RCC 7860 (cell line): ENCODE data around the gene AGBL1.

Experiments used
- DNase-seq: peaks from one replicate; pipeline ENCODE4 v3.0.0-alpha.2; 2015; ENCODE audit warnings: low spot score
- FAIRE-seq: peaks from 2 replicates; lab custom pipeline; 2012; peaks lifted over from hg19 to GRCh38; lab: Jason Lieb, UNC

Gene AGBL1

DNA sequence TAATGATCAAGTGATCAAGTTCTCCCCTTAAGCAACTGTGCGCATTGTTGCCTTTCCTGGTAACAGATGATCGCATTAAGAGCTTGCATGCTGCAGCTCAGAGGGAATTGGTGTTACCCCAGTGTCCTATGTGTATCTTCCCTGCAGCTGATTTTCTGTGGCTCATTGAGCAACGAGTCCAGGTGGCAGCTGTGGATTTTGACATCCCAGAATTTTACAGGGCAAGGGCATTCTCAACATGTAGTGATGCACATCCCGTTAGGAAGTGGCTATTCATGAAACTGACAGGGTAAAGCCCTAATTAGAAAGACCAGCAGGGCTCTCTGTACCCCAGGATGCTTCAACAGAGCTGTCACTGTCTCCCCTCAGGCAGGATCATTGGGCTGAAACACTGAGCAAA, 232.8 kb downstream of the AGBL1 start:
- FAIRE-seq (no peak), DNase-seq (no peak)

DNA sequence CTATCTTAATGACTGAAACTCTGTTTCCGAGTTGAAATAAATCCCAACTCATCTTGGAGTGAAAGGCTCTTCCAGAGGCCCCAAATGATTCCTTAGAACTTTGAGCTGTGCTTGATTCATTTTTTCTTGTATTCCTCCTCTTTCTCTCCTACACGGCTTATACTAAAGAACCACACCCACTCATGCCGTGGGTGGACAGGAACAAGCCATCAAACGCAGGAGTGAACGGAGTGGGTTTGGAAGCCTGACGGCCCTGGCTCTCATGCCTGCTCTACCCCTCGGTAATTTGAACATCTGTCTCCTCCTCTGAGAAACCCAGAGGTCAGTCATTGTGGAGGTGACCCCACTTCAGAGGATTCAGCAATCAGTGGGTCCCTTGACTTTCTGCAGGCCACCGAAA, 236.5 kb downstream of the AGBL1 start:
- DNase-seq, result no peak
- no peak for FAIRE-seq

DNA sequence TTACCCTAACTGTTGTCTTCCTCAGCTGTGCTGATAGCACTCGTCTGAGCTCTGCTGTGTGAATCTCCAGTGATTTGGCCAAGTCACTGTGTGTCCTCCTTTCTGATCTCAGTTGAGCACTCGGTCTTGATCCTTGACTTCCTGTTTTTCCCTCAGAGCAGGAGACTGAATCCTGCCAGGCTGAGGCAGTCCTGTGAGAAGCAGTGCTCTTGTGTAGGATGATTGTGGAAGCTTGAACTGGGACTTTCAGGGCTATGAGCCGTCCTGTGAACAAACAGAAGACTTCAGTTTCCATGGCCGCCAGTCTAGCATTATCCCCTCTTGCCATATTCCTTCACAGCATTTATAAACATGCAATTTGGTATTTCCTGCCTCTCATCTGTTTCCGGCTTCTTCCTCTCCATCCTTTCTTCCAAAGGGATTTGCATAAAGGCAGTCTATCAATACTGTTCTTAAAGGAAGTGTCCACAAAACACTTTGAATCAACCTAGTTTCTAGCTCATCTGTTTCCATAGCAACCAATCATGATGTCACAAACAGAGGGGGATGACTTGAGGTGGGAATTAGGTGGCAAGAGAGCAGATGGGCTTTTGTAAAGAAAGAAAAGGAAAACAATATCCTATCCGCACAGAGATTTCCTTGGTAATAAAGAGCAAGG, 237.2 kb downstream of the AGBL1 start:
- no peak for FAIRE-seq
- DNase-seq, result no peak

DNA sequence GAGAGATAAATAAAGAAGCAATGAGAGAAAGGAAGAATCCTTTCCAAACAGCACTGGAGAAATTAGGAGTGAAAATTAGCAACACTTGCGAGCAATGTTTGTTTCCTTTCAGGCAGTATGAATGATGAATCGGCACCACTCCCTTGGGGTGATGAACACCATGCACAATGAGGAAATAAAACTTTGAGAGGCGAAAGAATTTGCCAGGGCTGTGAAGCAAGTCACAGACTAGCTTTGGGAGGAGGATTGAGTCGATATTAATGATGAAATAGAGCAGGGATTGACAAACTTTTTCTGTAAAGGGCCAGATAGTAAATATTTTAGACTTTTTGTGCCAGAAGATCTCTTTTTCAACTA, 237.7 kb downstream of the AGBL1 start:
- no peak for FAIRE-seq

GRCh38 chr15:86322629-86323028, 243.0 kb downstream of the AGBL1 start:
- FAIRE-seq, result no peak

More for the DNA sequence above, 237.7 kb downstream of the AGBL1 start:
- DNase-seq, result no peak

DNA sequence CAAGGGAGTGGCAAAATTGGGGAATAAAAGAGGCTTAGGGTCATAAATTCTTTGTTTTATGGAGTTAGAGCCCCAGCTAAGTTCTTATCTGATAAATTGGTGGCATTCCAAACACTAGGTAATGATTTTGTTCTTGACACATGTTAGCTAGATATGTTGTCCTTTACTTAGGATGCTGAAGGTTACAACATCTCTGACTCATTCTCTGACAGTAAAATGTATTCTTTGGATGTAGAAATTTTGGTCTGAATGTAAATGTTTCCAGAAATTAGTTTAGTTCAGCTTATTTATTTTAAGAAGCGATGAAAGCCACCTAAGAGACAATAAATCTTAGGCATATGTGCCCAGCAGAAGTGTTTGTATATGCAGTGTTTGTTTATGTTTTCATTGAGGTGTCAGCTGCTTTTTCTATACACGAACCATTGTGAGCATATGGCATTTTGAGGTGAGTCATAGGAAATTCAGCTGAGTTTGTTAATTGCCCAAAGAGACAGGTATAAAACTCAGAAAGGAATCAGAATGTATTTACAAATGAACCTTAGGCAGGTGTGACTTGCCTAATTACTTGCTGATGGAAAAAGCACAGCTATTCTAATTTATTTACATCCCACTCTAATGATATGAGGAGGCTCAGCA, 247.7 kb downstream of the AGBL1 start:
- no peak for FAIRE-seq
- no peak for DNase-seq

More at GRCh38 chr15:86322629-86323028, 243.0 kb downstream of the AGBL1 start:
- no peak for DNase-seq

GRCh38 chr15:86328658-86329057, 249.0 kb downstream of the AGBL1 start:
- DNase-seq (no peak), FAIRE-seq (no peak)

DNA sequence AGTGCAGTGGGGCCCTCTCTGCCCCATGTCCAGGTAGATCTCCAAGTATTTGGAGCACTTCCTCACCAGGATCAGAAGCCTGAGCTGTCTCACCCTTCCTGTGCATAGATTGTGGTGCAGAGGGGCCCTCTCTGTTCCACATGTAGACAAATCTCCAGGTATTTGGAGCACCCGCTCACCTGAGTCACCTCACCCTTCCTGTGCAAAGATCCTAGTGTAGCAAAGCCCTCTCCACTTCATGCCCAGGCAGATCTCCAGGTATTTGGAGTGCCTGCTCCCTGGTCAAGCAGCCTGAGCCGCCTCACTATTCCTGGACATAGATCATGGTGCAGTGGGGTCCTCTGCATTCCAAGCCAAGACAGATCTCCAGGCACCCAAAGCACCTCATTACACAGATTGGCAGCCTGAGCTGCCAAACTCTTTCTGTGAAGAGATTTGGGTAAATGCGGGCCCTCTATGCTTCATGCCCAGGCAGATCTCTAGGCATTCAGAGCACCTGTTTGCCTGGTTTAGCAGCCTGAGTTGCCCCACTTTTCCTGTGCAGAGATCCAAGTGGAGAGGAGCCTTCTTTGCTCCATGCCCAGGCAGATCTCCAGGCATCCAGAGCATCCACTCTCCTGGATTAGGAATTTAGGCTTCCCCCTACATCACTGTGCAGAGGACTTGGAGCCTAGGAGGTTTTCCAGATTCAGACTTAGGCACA, 249.8 kb downstream of the AGBL1 start:
- no peak for DNase-seq
- FAIRE-seq, result no peak

DNA sequence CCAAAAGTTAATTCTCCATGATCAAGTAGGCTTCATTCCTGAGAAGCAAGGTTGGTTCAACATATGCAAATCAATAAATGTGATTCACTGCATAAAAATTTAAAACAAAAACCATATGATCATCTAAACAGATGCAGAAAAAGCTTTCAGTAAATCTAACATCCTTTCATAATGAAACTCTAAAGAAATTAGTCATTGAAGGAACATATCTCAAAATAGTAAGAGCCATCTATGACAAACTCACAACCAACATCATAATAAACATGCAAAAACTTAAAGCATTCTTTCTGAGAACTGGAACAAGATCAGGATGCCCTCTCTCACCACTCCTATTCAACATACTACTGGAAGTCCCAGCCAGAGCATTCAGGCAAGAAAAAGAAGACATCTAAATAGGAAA, 254.1 kb downstream of the AGBL1 start:
- FAIRE-seq (no peak), DNase-seq (no peak)

GRCh38 chr15:86336051-86336788, 256.5 kb downstream of the AGBL1 start:
- no peak for FAIRE-seq
- no peak for DNase-seq

GRCh38 chr15:86337071-86337470, 257.4 kb downstream of the AGBL1 start:
- DNase-seq, result no peak
- no peak for FAIRE-seq

DNA sequence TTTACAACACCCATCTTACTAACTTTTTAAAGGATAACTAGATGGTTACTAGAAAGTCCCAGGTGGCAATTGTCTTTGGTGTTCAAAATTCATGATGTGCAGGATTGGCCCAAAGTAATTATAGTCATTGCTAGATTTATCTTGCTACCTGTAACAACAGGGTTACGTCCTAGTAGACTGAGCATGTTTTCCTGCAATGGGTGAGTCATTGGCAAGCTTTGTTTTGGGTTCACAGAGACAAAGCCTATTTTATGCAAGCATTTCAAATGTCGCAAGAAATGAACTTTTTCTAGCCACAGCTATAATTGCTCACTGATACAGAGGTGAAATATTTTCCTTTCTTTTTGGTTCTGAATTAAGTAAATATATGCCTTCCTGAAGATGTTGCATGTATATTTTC, 267.6 kb downstream of the AGBL1 start:
- no peak for DNase-seq
- FAIRE-seq, result no peak

- FAIRE-seq, result no peak
- no peak for DNase-seq
Observed at GRCh38 chr15:86349565-86349964, 269.9 kb downstream of the AGBL1 start.

DNA sequence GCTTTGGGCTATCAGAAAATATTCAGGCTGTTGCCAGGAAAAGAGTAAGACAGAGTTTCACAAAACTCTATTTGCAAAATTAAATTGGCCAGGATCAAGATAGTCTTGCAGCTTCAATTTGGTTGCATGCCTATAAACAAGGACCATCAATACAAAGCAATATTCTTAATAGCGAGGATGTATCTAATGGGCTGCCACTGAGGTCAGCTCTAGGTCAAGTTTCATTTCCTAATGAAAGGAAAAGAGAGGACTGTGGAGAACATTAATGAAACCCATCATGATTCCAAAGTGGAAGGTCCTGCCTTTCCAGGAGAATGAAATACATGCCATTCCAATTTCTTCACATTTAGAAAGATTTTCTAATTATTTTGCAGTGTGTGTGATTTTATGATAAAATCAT, 273.5 kb downstream of the AGBL1 start:
- no peak for FAIRE-seq
- DNase-seq, result no peak

DNA sequence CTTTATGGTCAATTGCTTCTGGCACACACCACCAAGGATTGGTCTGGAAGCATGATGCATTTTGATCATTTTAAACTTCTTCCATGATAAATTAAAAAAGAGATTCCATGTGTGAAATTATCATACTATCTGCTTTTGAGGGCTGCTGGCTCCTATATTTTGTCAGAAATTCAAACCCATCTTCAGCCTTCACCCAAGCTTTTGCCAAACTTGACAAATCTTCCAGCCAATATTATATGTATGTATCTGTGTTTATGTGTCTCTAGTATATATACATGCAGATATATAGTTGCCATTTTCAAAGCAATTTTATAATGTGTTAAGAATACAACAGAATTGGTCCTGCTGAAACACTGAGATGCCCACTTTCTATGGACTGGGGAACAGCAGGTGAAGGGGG, 275.7 kb downstream of the AGBL1 start:
- DNase-seq (no peak), FAIRE-seq (no peak)

DNA sequence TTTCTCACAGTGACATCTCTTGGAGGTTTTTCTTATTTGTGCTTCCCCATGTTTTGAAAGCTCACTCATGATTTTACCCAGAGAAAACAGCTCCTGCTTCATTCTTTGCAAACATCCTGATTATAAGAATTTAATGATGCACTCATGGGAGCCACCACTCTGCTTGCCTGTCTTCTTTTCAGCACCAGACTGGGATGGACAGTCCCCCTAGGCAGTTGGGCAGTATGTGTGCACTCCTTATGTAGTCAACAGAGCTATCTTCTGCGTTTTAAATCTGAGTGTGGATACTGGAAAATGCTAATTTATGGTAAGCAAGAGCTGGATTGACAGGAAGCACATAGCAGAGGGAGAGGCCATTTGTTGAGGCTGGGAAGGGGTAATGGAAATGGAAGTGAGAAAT, 276.1 kb downstream of the AGBL1 start:
- FAIRE-seq, result no peak
- DNase-seq, result no peak

DNA sequence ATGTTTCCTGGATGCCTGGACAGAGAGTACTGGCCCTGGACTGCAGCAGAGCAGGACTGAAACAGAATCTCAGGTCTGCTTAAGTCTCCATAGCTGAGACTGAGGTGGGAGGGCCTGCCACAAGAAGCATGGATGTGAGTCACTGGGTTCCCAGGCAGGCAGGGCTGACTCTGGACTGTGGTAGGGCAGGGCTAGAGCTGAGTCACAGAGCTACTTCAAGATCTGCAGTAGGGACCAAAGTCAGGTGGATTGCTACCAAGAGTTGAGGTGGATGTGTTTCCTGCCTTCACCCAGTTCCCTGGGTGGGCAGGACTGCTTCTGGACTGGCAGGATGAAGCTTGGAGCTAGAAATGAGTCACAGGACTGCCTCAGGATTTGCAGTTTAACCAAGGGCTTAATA, 282.9 kb downstream of the AGBL1 start:
- DNase-seq (peak; percentile 10), FAIRE-seq (no peak)

GRCh38 chr15:86373147-86373546, 293.5 kb downstream of the AGBL1 start:
- DNase-seq (no peak), FAIRE-seq (no peak)

DNA sequence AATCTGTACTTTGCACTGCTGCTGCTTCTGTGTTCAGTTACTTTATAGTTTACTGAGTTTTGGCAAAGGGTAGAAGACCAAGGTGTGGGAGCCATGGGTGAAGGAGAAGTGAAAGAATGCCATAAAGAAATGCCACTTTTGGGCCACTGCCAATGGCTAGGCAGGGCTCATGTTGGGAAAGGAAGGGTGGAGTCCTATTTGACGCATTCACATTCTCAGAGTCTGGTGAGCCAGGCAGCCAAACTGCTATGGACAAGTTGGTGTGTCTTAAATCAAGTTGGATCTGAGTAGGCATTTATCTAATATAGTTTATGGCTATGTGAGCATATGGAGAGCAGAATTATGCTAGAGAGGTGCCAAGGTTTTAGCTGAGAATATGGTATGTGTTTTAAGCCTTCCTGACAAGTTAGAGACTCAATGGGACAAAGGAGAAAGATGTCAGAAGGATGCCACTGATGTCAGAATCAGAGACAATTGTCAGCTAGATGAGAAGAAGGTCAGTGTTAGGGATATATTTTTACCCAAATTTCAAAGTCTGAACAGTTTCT, 296.1 kb downstream of the AGBL1 start:
- FAIRE-seq, result no peak
- DNase-seq, result no peak

DNA sequence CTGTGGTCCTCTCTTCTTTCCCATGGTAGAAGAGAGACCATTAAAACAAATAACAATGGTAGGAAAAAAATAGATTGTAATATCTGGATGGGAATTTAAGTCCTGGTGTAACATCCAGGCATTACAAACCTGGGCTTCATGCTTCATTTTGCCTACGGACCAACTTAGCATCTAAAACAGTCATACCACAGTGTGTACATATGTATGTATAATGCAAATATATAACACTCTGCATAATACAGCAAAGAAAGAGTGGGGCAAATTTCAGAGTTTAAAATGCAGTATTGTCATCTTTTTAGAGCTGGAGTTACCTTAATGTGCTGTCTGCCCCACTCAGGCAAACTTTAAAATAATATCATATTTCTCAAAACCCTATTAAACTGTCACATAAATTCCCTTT, 298.2 kb downstream of the AGBL1 start:
- FAIRE-seq (no peak), DNase-seq (no peak)

- FAIRE-seq (no peak), DNase-seq (no peak)
Observed at GRCh38 chr15:86382341-86382740, 302.7 kb downstream of the AGBL1 start.
